Naive thymus-derived CD8-positive, alpha-beta T cell (primary cell): ENCODE data around the gene RBFOX2. TPM values are rescaled to one million over a fixed set of nuclear protein-coding genes. Genes with fewer than 3 reads are reported as not detected.
"Not testable (repeated sequence)": the region's sequence is repeated elsewhere in the genome, so short reads cannot be mapped to it uniquely, and the experiment has no call there.

Experiments
- ATAC-seq, 2 donors: fragments of 150-1000 bp; cut with Tn5 transposase in 1 of 2; sonication (Bioruptor Pico), chemical (Tn5 transposase) in 1 of 2; 1 replicate in 1 of 2; 2 replicates in 1 of 2; pipeline ENCODE4 v1.10.0; 2021; ENCODE audit warnings: mild to moderate bottlenecking in 2 of 2, moderate library complexity in 2 of 2
- POLR2A ChIA-PET: fragments of 350-600 bp; sonication (Branson Sonifier 250); formaldehyde crosslinking; loops from one replicate; lab custom pipeline; 2021; ENCODE audit warnings: antibody characterized with exemption; lab: Charles Lee
- DNase-seq, 10 donors: peaks; one replicate each; pipeline versions ENCODE4 v3.0.0 to v3.0.0-alpha.2; 2020 to 2022
- H3K27ac Mint-ChIP-seq, 10 donors: one replicate each; pipeline ENCODE4 v1.8.0; 2020 to 2022; ENCODE audit warnings: mild to moderate bottlenecking in 10 of 10, mixed read lengths in 10 of 10, moderate library complexity in 4 of 10, inconsistent platforms in 1 of 10
- H3K27me3 Mint-ChIP-seq, 5 donors: one replicate each; pipeline ENCODE4 v1.8.0; 2021 to 2022; ENCODE audit warnings: mixed read lengths in 5 of 5
- H3K36me3 Mint-ChIP-seq, 3 donors: one replicate each; pipeline ENCODE4 v1.8.0; 2020 to 2022; ENCODE audit warnings: mixed read lengths in 3 of 3, mild to moderate bottlenecking in 2 of 3, inconsistent platforms in 1 of 3
- H3K4me1 Mint-ChIP-seq, 4 donors: one replicate each; pipeline ENCODE4 v1.8.0; 2021 to 2022; ENCODE audit warnings: mixed read lengths in 4 of 4
- H3K4me3 Mint-ChIP-seq, 10 donors: one replicate each; pipeline ENCODE4 v1.8.0; 2020 to 2022; ENCODE audit warnings: mild to moderate bottlenecking in 10 of 10, mixed read lengths in 10 of 10, moderate library complexity in 6 of 10, inconsistent platforms in 1 of 10
- H3K9me3 Mint-ChIP-seq, 9 donors: one replicate each; pipeline ENCODE4 v1.8.0; 2020 to 2022; ENCODE audit warnings: mixed read lengths in 9 of 9, mild to moderate bottlenecking in 3 of 9, inconsistent platforms in 1 of 9, moderate library complexity in 1 of 9
- polyA plus RNA-seq, 3 donors: library from polyadenylated mRNA; unstranded; fragments of 300-500 nt; fragmentation: Illumina TruSeq; gene quantifications; one replicate each; pipeline ENCODE4 v1.2.3, GENCODE V29; 2021
- total RNA-seq, 8 experiments: library from RNA in 2 of 8; stranded (reverse) in 2 of 8; gene quantifications; one replicate each; pipeline ENCODE4 v1.2.3 and lab custom pipeline; 2021 to 2026

Gene RBFOX2
- total and polyA plus RNA-seq, 5 experiments from 2014 or later: 0.15 to 1.7 (median 0.84) TPM; not detected in 1

GRCh38 chr22:35998748-35999147, 29.9 kb downstream of the RBFOX2 start:
- ATAC-seq (no peak), DNase-seq (no peak)
- POLR2A ChIA-PET: no interaction called here
- Mint-ChIP-seq H3K4me1 (no peaks in the 10 kb centered on the region), H3K27me3 (peaks cover 0 to 16% (median 9%) of the 10 kb centered on the region in 5 donors), H3K9me3 (no peaks in the 10 kb centered on the region), H3K36me3 (peaks cover 0 to 3% (median 0%) of the 10 kb centered on the region in 3 donors), H3K4me3 (no peak overlapping the region), H3K27ac (no peak overlapping the region)

- Mint-ChIP-seq H3K4me1 (no peaks in the 10 kb centered on the region), H3K27ac (no peak overlapping the region), H3K9me3 (no peaks in the 10 kb centered on the region), H3K27me3 (peaks cover 0 to 18% (median 9%) of the 10 kb centered on the region in 5 donors), H3K4me3 (no peak overlapping the region), H3K36me3 (peaks cover 0 to 3% (median 0%) of the 10 kb centered on the region in 3 donors)
- DNase-seq: no peak
- ATAC-seq: no peak
- POLR2A ChIA-PET: no interaction called here
These were observed 31.2 kb downstream of the RBFOX2 start for GRCh38 chr22:35997438-35997837.

GRCh38 chr22:35996596-35996995, 32.0 kb downstream of the RBFOX2 start:
- DNase-seq (no peak), ATAC-seq (no peak)
- Mint-ChIP-seq H3K36me3 (peaks cover 0 to 3% (median 0%) of the 10 kb centered on the region in 3 donors), H3K27ac (no peak overlapping the region), H3K9me3 (no peaks in the 10 kb centered on the region), H3K4me3 (no peak overlapping the region), H3K4me1 (no peaks in the 10 kb centered on the region), H3K27me3 (peaks cover 0 to 17% (median 9%) of the 10 kb centered on the region in 5 donors)
- POLR2A ChIA-PET: no interaction called here

GRCh38 chr22:35995772-35996171, 32.9 kb downstream of the RBFOX2 start:
- no peak for DNase-seq
- POLR2A ChIA-PET: no interaction called here
- Mint-ChIP-seq H3K27me3 (peaks cover 0 to 17% (median 9%) of the 10 kb centered on the region in 5 donors), H3K9me3 (no peaks in the 10 kb centered on the region), H3K27ac (no peak overlapping the region), H3K36me3 (peaks cover 0 to 3% (median 0%) of the 10 kb centered on the region in 3 donors), H3K4me1 (no peaks in the 10 kb centered on the region), H3K4me3 (no peak overlapping the region)
- ATAC-seq: no peak

GRCh38 chr22:35995348-35995747, 33.3 kb downstream of the RBFOX2 start:
- DNase-seq: no peak
- Mint-ChIP-seq H3K27ac (no peak overlapping the region), H3K36me3 (peaks cover 0 to 3% (median 0%) of the 10 kb centered on the region in 3 donors), H3K4me1 (no peaks in the 10 kb centered on the region), H3K4me3 (no peak overlapping the region), H3K27me3 (peaks cover 0 to 17% (median 9%) of the 10 kb centered on the region in 5 donors), H3K9me3 (no peaks in the 10 kb centered on the region)
- POLR2A ChIA-PET: no interaction called here
- no peak for ATAC-seq

- H3K36me3 Mint-ChIP-seq, H3K27ac Mint-ChIP-seq, H3K4me1 Mint-ChIP-seq, H3K9me3 Mint-ChIP-seq, H3K4me3 Mint-ChIP-seq, ATAC-seq, DNase-seq, POLR2A ChIA-PET: not testable (repeated sequence)
- H3K27me3 Mint-ChIP-seq: peaks cover 0 to 17% (median 9%) of the 10 kb centered on the region in 5 donors
These were observed 34.9 kb downstream of the RBFOX2 start for GRCh38 chr22:35993727-35994126.

GRCh38 chr22:35993048-35993714, 35.4 kb downstream of the RBFOX2 start:
- POLR2A ChIA-PET: no interaction called here
- Mint-ChIP-seq H3K27ac (no peak overlapping the region), H3K4me3 (no peak overlapping the region), H3K36me3 (peaks cover 0 to 3% (median 0%) of the 10 kb centered on the region in 3 donors), H3K4me1 (no peaks in the 10 kb centered on the region), H3K9me3 (no peaks in the 10 kb centered on the region), H3K27me3 (peaks cover 0 to 17% (median 9%) of the 10 kb centered on the region in 5 donors)
- no peak for DNase-seq
- ATAC-seq: no peak

- no peaks in the 10 kb centered on the region for H3K9me3 Mint-ChIP-seq
- H3K27me3 Mint-ChIP-seq: peaks cover 0 to 17% (median 9%) of the 10 kb centered on the region in 5 donors
- POLR2A ChIA-PET: no interaction called here
- H3K27ac Mint-ChIP-seq: no peak overlapping the region
- DNase-seq (no peak), ATAC-seq (no peak)
- H3K36me3 Mint-ChIP-seq: peaks cover 0 to 3% (median 0%) of the 10 kb centered on the region in 3 donors
- H3K4me3 Mint-ChIP-seq: no peak overlapping the region
- H3K4me1 Mint-ChIP-seq: no peaks in the 10 kb centered on the region
These were observed 37.5 kb downstream of the RBFOX2 start for GRCh38 chr22:35991168-35991567.

- H3K27ac Mint-ChIP-seq: no peak overlapping the region
- ATAC-seq (no peak), DNase-seq (no peak)
- H3K4me3 Mint-ChIP-seq: no peak overlapping the region
- no peaks in the 10 kb centered on the region for H3K4me1 Mint-ChIP-seq
- POLR2A ChIA-PET: no interaction called here
- peaks cover 0 to 10% (median 8%) of the 10 kb centered on the region in 5 donors for H3K27me3 Mint-ChIP-seq
- H3K9me3 Mint-ChIP-seq: no peaks in the 10 kb centered on the region
- H3K36me3 Mint-ChIP-seq: no peaks in the 10 kb centered on the region
These were observed 40.6 kb downstream of the RBFOX2 start for GRCh38 chr22:35988030-35988429.

- no peak overlapping the region for H3K27ac Mint-ChIP-seq
- DNase-seq (no peak), ATAC-seq (no peak)
- H3K36me3 Mint-ChIP-seq: no peaks in the 10 kb centered on the region
- H3K4me1 Mint-ChIP-seq: no peaks in the 10 kb centered on the region
- H3K9me3 Mint-ChIP-seq: no peaks in the 10 kb centered on the region
- no peak overlapping the region for H3K4me3 Mint-ChIP-seq
- POLR2A ChIA-PET: no interaction called here
- peaks cover 0 to 10% (median 6%) of the 10 kb centered on the region in 5 donors for H3K27me3 Mint-ChIP-seq
These were observed 41.1 kb downstream of the RBFOX2 start for GRCh38 chr22:35987487-35987886.

GRCh38 chr22:35986088-35986487, 42.5 kb downstream of the RBFOX2 start:
- DNase-seq (no peak), ATAC-seq (no peak)
- peaks cover 3 to 10% (median 8%) of the 10 kb centered on the region in 5 donors for H3K27me3 Mint-ChIP-seq
- H3K36me3 Mint-ChIP-seq: no peaks in the 10 kb centered on the region
- H3K4me3 Mint-ChIP-seq: no peak overlapping the region
- H3K9me3 Mint-ChIP-seq: no peaks in the 10 kb centered on the region
- POLR2A ChIA-PET: no interaction called here
- no peaks in the 10 kb centered on the region for H3K4me1 Mint-ChIP-seq
- peak overlapping the region in 1 of 10 donors; percentile 11 for H3K27ac Mint-ChIP-seq

- no peak for ATAC-seq
- Mint-ChIP-seq H3K4me1 (no peaks in the 10 kb centered on the region), H3K27ac (no peak overlapping the region), H3K4me3 (no peak overlapping the region), H3K36me3 (no peaks in the 10 kb centered on the region), H3K27me3 (peaks cover 5 to 14% (median 9%) of the 10 kb centered on the region in 5 donors), H3K9me3 (no peaks in the 10 kb centered on the region)
- no peak for DNase-seq
- POLR2A ChIA-PET: no interaction called here
These were observed 43.3 kb downstream of the RBFOX2 start for GRCh38 chr22:35985371-35985770.

- POLR2A ChIA-PET: no interaction called here
These were observed 44.1 kb downstream of the RBFOX2 start for GRCh38 chr22:35984183-35985175.

More at GRCh38 chr22:35984183-35985175, 44.1 kb downstream of the RBFOX2 start:
- DNase-seq: no peak
- no peak for ATAC-seq
- Mint-ChIP-seq H3K27me3 (peaks cover 5 to 18% (median 9%) of the 10 kb centered on the region in 5 donors), H3K36me3 (no peaks in the 10 kb centered on the region), H3K27ac (no peak overlapping the region), H3K9me3 (no peaks in the 10 kb centered on the region), H3K4me3 (no peak overlapping the region), H3K4me1 (no peaks in the 10 kb centered on the region)
